Pulmonary artery endothelial cell (primary cell): ENCODE measurements around the gene SRGAP3. TPM values are rescaled to one million over a fixed set of nuclear protein-coding genes. Genes with fewer than 3 reads are reported as not detected.
A peak's percentile ranks its signal among the peaks of the same experiment; 100 is the strongest.

Experiments used
- DNase-seq: peaks from one replicate; pipeline ENCODE4 v3.0.0-alpha.2; 2011; ENCODE audit warnings: low read depth, low spot score
- total RNA-seq: library from RNA; depleted of rRNA; stranded (reverse); fragments of >200 nt; gene quantifications from 2 replicates; pipeline ENCODE4 v1.2.3, GENCODE V29; 2014

SRGAP3 gene
- total RNA-seq, 1 donor from 2014 or later, result 0.13 TPM

DNA sequence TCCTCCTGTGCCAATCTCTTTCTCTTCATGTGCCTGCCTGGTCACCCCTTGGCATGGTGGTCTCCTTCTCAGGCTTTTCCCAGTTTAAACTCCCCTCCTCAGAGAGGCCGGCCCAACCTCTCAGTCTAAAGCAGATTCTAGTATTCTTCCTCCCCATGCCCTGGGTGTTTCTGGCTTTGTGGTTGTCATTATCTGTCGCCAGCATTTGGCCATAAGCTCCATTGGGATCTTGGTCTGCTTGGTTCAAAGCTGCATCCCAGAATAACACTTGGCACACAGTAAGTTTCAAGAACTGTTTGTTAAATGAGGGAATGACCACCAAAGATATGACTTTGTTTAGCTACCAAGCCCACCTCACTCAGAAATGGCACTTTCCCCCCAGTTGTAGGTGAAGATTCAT, 275.0 kb downstream of the SRGAP3 start:
- no peak for DNase-seq

DNA sequence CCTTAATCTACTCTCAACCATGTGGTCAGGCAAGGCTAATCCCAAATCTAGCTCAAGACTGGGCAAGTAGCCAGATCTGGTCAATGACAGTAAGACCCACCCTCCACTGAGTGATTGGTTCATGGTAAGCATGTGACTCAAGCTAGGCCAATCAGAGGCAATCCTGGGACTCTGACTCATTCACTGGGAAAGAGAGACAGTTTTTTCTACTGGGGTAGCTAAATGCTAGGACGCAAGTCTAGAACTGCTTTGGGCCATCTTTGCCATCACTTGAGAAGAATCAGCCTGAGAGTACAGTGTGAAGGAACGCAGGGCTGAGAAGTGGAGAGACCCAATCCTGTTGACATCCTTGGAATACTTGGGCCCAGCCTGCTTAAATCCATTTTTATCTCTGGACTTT, 276.8 kb downstream of the SRGAP3 start:
- DNase-seq, result no peak

DNA sequence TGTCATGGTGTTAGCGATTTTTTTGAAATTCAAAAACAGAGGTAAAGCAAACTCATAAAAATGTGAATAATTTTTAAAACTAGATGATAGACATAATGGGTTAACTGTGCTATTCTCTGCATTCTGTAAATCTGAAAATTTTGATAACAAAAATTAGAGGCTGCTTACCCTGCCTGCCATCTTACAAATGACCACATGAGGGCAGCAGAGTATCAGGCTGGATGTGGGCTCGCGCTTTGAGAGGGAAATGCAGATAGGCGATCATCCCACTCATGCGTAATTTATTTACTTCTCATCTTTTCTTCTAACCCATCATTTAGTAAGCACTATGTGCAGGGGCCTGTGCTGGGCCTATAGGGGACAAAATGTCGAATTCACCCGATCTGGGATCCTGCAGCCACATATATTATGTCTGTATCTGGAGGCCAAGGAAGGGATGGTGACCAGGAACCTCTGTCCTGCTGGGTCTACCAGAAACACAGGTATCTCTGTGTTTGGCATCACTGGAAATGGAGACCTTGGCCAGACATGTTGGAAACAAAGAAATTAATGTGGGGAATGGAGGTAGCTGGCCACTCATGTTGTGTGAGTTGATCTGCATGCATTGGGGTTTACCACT, 278.4 kb downstream of the SRGAP3 start:
- DNase-seq, result no peak

DNA sequence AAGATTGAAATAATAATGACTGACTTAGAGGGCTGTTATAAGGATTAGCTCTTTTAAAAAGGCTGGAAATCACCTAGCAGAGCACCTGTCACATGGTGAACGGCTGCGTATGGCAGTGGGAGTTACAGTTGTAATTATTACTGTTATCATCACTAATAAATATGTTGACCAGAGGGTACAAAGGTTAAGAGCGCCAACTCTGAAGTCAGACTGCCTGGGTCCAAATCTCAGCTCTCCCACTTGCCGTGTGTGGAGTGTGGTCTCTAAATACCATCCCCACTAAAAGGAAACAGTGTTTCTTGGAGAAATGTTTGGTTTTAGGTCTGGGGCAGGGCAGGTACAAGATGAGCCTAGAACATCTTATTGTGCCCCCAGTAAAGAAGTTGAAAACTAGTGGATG, 280.2 kb downstream of the SRGAP3 start:
- no peak for DNase-seq

DNA sequence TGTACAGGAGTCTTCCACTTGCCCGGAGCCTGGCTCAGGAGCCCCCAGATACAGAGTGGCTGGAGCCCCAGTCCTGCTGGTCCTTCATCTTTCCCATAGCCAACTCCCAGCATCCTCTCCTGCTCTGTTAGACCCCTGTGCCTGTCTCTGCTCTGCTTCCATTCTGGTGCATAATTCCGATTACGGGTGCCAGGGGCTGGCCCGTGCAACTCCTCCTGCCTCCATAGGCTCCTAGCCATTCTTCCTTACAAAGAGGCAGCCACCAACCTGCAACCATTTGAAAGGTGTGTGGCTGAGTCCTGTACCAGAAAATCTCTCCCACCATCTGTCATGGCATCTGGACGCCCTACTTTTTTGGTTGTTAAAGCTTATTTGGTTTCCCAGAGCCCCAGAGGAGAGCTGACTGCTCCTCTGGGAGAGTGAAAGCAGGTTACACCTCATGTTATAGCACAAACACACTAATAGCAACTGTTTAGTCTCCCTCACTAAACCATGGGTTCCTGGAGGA, 281.0 kb downstream of the SRGAP3 start:
- no peak for DNase-seq

DNA sequence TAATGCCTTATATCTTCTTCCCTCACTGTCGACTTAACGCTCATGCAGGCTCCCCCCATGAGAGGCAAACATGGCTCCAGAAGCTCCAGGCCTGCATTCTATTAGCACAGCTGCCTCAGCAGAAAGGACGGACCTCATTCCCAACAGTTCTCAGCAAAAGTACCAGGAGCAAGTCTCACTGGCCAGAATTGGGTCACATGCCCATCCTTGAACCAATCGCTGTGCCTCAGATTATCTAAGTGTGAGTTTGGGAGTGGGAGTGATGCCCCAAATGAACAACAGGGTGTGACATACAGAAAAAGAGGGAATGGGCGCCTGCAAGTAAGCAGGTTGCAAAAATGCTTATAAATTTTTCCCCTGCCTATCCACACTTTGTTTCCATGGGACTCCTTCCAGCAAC, 281.9 kb downstream of the SRGAP3 start:
- no peak for DNase-seq

DNA sequence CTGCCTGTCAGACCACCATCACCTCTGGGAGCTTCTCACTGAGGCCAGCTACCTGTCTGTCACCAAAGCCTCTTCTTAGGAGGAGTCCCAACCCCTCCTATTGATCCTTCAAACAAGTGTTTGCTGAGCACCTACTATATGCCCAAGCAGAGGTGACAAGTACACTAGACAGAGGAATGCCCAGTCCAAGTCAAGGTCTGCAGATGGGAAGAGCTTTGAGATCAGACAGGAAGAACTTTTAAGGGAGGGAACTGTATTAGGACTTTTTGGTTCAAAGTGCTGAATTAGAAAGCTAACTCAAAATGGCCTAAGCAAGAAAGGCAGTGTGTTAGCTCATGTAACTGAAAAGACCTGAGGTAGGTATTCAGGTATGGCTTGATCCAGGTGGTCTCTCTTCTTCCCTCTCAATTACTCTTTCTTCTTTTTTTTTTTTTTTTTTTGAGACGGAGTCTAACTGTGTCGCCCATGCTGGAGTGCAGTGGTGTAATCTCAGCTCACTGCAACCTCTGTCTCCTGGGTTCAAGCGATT, 282.6 kb downstream of the SRGAP3 start:
- DNase-seq, result no peak

DNA sequence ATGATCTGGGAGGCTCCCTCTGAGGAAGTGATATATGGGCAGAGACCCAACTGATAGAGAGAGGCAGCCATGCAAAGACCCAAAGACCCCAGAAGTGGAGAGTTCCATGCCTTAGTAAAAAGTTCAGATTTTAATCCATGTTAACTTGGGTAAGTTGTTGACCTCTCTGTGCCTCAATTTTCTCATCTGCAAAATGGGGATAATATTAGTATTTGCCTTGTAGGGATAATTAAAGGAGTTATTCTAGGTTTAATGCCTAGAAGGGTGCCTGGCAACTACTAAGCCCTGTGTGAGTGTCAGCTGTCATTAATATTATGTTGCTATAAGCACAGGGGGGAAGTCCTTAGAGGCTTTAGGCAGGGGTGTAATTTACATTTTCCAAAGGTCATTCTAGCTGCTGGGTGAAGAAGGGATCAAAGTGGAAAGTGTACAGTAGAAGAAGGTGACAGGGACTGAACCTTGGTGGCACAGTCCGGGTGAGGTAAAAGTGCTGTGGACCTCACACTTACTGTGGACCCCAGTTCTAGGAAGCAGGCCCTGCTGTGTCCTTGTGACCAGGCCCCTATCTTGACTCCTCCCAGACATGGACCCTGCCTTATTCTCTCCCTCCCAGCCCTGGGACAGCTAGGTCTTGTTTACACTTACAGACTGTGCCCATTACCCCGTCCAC, 283.2 kb downstream of the SRGAP3 start:
- no peak for DNase-seq

DNA sequence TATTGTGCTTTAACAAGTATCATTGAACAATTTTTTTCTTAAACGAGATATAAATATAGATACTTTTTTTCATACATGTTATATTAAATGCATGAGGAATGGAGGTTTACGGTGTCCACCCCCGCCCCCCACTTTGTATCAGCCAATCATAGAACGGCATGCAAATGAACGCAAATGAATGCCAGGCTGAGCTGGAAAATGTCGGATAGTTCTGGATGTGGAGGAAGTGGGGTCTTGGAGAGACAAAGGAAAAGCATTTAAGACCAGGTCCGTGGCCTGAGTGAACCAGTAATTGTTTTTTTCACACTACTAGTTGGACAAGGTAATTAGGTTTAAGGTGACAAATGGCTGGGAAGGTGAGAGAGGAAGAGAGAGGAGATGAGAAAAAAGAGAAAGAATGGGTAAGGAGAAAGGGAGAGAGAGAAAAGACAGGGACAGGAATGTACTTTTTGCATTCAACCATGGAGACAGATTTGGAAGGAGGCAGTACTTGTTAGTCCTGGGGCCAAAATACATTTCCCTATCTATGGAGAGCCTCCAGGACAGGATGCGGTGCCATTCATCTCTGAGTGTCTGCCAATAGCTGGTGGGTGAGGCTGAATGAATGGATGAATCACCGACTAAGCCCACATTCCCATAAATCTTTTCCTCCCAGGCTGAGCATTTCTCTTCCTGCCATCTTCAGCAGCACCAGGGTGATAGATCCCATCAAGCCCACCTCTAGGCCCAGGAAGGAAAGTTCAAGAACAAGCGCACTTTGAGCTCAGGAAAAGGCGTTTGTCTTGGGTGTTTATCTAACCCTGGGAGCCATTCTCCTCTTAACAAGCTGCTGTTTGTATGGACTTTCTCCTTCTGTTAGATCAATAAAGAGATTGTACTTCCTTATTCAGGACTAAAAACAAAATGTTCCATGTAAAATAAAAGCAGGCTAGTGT, 284.7 kb downstream of the SRGAP3 start:
- peak; percentile 11 for DNase-seq

DNA sequence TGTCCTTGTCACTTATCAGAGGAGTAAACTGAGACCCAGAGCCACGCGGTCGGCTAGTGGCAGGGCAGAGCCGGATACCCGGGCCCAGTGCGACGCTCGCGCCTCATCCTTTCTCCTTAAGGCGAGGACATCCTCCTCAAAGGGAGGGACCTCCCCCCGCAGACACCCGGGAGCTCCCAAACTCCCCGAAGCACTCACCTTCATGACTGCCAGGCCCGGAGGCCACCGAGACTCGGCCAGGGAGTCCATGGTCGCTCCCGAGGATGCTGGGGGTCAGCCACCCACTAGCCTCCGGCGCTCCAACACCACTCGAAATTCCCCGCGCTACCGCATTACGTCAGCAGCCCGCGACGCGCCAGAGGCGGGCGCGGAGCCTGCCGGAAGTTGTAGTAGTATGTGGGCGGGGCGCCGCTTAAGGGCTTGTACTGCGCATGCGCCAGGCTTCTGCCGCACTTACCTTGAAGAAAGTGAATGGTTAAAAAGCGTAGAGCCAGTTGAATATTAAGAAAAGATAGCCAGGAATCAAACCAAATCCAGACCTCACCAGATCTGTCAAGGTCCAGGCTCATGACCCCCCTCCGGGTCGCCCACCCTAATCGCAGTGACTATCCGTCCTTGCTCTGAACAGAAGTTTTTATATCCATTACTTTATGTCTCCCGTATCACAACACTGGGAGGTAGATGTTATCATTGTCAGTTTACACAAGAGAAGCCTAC, 286.2 kb downstream of the SRGAP3 start, which contains the start of gene RAD18:
Gene RAD18, minus strand, starts transcription at position 336 of the 717 bp plus-strand sequence. Its CDS starts 87 bp downstream, at position 249.
- DNase-seq, result peak; percentile 64

DNA sequence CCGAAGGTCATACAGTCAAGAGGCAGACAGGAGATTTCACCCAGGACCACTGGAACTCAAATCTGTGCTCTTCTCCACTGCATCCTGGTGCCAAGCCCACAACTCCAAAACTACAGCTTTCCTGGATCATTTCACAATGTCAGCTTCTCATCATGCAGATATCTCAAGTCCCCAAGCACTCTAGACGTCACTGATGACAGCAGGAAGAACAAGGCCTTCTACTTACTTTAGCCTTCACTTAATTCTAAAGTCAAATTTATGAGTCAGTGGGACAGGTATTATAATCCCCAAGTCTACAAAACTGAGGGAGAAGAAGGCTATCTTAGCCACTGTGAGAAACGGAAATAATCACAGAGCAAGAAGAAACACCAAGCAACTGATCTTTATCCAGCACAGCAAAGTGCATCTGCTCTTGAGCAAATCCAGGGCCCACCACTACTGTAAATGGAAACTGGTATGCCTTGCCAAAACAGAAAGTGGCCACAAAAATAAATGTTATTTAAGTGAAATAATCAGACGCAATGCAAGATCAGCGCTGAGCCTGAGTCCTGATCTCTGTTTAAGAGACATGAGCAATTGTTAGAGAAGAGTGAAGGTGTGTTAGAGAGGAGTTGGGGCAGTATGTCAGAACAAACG, 287.1 kb downstream of the SRGAP3 start:
- no peak for DNase-seq

DNA sequence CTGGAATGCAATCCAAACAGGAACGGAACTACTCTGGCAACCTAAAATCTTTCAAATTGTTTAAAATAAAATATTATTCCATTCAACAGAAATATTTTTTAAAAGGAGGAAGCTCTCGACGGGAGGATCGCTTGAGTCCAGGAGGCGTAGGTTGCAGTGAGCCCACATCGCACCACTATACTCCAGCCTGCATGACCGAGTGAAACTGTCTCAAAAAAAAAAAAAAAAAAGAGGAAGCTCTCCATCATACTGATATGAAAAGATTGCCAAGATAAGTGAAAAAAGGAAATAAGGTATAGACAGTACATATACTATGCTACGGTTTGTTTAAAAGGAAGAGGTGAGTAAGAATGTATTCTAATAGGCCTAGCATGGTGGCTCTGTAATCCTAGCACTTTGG, 289.8 kb downstream of the SRGAP3 start:
- no peak for DNase-seq

DNA sequence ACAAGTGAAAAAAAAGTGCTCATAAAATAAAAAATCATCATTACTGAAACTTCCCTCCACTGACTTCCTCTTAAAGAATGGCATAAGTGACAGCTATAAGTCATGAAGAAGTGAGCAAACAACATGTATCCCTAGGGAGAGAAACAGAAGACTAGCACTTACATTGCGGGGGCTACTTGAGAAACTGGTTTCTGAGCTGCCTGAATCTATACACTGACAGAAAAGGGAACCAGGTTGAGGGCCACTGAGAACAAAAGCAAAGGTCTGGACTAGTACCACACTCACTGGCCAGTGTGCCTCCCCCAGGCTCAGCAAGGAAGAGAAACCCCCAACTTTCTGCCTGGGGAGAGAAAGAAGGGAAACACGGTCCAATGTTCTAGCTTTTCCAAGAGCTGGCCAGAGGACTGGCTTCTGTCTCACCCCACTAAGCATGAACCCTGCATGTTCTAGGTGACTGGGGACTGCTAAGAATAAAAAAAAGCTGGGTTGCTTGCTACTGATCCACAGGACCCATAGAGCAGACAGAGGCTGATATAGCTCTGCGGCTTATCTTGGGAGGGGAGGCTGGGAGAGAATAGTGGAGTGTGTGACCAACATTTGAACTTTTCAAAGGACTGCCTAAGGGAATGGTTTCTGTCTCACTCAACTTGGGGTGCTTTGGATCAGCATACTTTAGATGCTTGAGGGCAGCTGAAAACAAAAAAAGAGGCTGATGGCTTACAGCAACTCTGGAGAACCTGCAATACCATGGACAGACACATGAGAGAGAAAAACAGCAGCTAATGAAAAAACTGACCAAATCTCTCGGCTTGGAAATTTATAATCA, 294.3 kb downstream of the SRGAP3 start:
- no peak for DNase-seq

DNA sequence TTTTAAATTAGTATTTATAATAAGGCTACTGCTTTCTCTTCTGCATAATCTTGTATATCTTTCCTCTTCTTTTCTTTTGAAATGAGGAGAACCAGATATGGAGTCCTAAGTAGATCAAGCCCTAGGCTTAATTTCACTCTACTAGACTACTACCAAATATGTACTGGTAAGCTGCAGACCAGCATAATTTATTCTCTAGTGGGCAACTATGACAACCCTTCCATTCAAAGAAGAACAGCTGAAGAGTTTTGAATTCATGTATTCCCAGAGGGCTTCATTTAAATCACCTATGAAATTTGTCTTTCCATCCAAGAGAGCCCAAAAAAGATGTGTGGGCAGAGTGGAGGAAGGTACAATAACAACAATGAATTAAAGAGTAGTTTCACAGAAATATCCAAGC, 296.1 kb downstream of the SRGAP3 start:
- DNase-seq, result no peak

DNA sequence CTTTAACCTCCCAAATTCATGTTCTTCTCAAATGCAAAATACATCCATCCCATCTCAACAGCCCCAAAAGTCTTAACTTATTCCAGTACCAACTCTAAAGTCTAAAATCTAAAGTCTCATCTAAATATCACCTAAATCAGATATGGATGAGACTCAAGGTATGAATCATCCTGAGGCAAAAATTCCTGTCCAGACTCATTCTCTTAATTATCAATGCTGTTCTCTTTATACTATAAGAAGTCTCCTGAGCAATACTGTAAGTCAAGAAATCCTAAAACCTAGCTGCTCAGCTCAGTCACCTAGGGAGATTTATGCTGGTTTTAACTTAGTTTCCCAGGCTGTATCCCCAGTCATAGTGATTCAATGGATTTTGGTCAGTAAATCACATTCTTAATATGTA, 297.3 kb downstream of the SRGAP3 start:
- DNase-seq, result no peak

DNA sequence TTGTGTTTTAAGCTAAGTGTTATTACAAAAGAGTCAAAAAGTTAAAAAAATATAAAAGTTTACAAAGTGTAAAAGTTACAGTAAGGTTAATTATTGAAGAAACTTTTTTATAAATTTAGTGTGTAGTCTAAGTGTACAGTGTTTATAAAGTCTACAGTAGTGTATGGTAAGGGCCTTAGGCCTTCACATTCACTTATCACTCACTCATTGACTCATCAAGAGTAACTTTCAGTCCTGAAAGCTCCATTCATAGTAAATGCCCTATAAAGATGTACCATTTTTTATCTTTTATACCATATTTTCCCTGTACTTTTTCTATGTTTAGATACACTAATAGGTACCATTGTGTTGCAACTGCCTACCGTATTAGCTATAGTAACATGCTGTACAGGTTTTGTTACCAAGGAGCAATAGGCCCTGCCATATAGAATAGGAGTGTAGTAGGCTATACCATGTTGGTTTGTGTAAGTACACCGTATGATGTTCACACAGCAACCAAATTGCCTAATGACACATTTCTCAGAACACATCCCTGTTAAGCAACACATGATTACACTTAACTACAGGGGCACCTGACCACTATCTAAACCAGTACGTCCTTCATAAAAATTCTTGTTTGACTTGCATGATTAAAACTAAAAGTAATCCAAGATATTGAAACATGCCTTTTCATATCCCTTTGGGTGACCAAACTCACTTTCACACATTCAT, 303.4 kb downstream of the SRGAP3 start:
- no peak for DNase-seq

DNA sequence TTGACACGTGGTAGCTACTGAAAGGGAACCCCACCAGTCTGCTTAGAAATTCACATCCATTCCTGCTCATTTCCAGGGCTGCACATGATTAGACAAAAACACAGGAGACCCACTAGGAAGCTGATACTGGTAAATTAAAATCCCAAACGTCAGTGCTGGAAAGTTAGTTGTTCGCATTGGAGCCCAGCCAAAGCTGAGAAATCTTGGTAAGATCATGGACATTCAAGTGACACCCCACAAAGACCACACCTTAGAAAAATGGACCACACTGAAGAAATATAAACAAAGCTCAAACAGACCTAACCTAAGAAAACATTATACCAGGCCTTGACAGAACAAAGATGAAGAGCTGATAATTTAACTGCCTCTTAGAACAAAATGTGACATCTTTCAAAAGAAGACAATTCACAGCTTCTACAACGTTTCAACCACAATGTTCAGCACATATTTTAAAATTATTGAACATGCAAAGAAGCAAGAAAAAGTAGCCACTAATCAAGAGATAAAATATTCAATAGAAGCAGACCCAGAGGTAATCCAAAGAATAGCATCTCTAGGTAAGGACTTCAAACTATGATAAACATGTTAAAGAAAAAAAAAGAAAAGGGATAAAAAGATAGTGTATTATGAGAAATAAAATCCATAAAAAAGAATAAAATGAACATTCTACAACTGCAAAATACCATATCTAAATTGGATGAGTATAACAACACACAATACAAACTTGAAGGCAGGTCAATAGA, 306.5 kb downstream of the SRGAP3 start:
- no peak for DNase-seq

DNA sequence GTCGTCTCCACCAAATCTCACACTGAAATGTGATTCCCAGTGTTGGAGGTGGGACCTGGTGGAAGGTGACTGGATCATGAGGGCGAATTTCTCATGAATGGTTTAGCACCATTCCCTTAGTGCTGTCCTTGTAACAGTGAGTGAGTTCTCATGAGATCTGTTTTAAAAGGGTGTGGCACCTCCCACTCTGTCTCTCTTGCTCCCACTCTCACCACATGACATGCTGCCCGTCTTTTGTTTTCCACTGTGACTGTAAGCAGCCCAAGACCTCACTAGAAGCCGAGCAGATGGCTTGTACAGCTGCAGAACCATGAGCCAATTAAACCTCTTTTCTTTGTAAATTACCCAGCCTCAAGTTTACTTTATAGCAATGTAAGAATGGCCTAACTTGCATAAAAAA, 307.3 kb downstream of the SRGAP3 start:
- DNase-seq, result no peak
